ENCODE results near the gene GPX4.

The GPX4 gene

GRCh38 chr19:1068009-1069001, 35.5 kb upstream of the GPX4 start:
- in situ Hi-C loops (cut with MboI; ENCODE audit: low sequenced_read_pairs) = no loop called here

- in situ Hi-C loops (cut with MboI; ENCODE audit: low sequenced_read_pairs) = no loop called here
Observed at GRCh38 chr19:1069009-1069779, 34.6 kb upstream of the GPX4 start.

GRCh38 chr19:1070576-1070930, 33.2 kb upstream of the GPX4 start:
- in situ Hi-C loops (cut with MboI; ENCODE audit: low sequenced_read_pairs) = no loop called here

- in situ Hi-C loops (cut with MboI; ENCODE audit: low sequenced_read_pairs) = no loop called here
Observed at GRCh38 chr19:1070931-1071791, 32.6 kb upstream of the GPX4 start.

GRCh38 chr19:1072371-1073015, 31.3 kb upstream of the GPX4 start:
- in situ Hi-C loops (cut with MboI; ENCODE audit: low sequenced_read_pairs) = no loop called here

GRCh38 chr19:1073063-1073955, 30.5 kb upstream of the GPX4 start:
- in situ Hi-C loops (cut with MboI; ENCODE audit: low sequenced_read_pairs) = no loop called here

- in situ Hi-C loops (cut with MboI; ENCODE audit: low sequenced_read_pairs) = no loop called here
Observed at GRCh38 chr19:1073956-1074517, 29.8 kb upstream of the GPX4 start.

GRCh38 chr19:1074544-1075283, 29.1 kb upstream of the GPX4 start:
- in situ Hi-C loops (cut with MboI; ENCODE audit: low sequenced_read_pairs) = no loop called here

- in situ Hi-C loops (cut with MboI; ENCODE audit: low sequenced_read_pairs) = no loop called here
Observed at GRCh38 chr19:1076046-1076386, 27.8 kb upstream of the GPX4 start.

- in situ Hi-C loops (cut with MboI; ENCODE audit: low sequenced_read_pairs) = no loop called here
Observed at GRCh38 chr19:1076951-1077350, 26.8 kb upstream of the GPX4 start.

GRCh38 chr19:1079566-1080111, 24.2 kb upstream of the GPX4 start:
- in situ Hi-C loops (cut with MboI; ENCODE audit: low sequenced_read_pairs) = no loop called here

- in situ Hi-C loops (cut with MboI; ENCODE audit: low sequenced_read_pairs) = no loop called here
Observed at GRCh38 chr19:1080360-1081161, 23.2 kb upstream of the GPX4 start.

- in situ Hi-C loops (cut with MboI; ENCODE audit: low sequenced_read_pairs) = no loop called here
Observed at GRCh38 chr19:1081301-1082164, 22.3 kb upstream of the GPX4 start.

GRCh38 chr19:1082165-1082927, 21.4 kb upstream of the GPX4 start:
- in situ Hi-C loops (cut with MboI; ENCODE audit: low sequenced_read_pairs) = no loop called here

GRCh38 chr19:1082928-1083816, 20.6 kb upstream of the GPX4 start:
- in situ Hi-C loops (cut with MboI; ENCODE audit: low sequenced_read_pairs) = no loop called here

All from HL-60/S4 treated with phorbol 12-myristate 13-acetate at 8.2 ng/mL for 4 days and 3 days (cell line).